Measurements from ENCODE around the gene FNBP1L. TPM values are rescaled to one million over a fixed set of nuclear protein-coding genes. Genes with fewer than 3 reads are reported as not detected.
A peak's percentile ranks its signal among the peaks of the same experiment; 100 is the strongest.
"Not testable (repeated sequence)": the region's sequence is repeated elsewhere in the genome, so short reads cannot be mapped to it uniquely, and the experiment has no call there.

Gene FNBP1L
- total RNA-seq, 1 donor from 2014 or later: 251 TPM

- no peaks in the 10 kb centered on the region for H3K36me3 Mint-ChIP-seq (ENCODE audit: unreplicated experiment)
- TF ChIP-seq CTCF (IDR thresholded peaks at IDR 0.05; ENCODE audit: partially characterized antibody, unreplicated experiment): no peak
- peaks cover 20% of the 10 kb centered on the region for H3K9me3 Mint-ChIP-seq (ENCODE audit: unreplicated experiment)
Observed at GRCh38 chr1:93549131-93549530, 101.2 kb downstream of the FNBP1L start.

GRCh38 chr1:93549811-93550210 is 101.9 kb downstream of the FNBP1L start:
- Mint-ChIP-seq H3K36me3 (ENCODE audit: unreplicated experiment) (no peaks in the 10 kb centered on the region), H3K27me3 (ENCODE audit: unreplicated experiment) (peaks cover 14% of the 10 kb centered on the region), H3K4me3 (ENCODE audit: unreplicated experiment) (no peak overlapping the region), H3K9me3 (ENCODE audit: unreplicated experiment) (peaks cover 20% of the 10 kb centered on the region), H3K4me1 (ENCODE audit: low read depth, unreplicated experiment) (peaks cover 50% of the 10 kb centered on the region), H3K27ac (ENCODE audit: unreplicated experiment) (no peak overlapping the region)
- DNase-seq: no peak
- no peak for TF ChIP-seq CTCF (IDR thresholded peaks at IDR 0.05; ENCODE audit: partially characterized antibody, unreplicated experiment)

More at GRCh38 chr1:93549131-93549530, 101.2 kb downstream of the FNBP1L start:
- H3K4me1 Mint-ChIP-seq (ENCODE audit: low read depth, unreplicated experiment): peaks cover 43% of the 10 kb centered on the region
- H3K27ac Mint-ChIP-seq (ENCODE audit: unreplicated experiment): no peak overlapping the region
- no peak for DNase-seq
- peaks cover 14% of the 10 kb centered on the region for H3K27me3 Mint-ChIP-seq (ENCODE audit: unreplicated experiment)
- H3K4me3 Mint-ChIP-seq (ENCODE audit: unreplicated experiment): no peak overlapping the region

DNA sequence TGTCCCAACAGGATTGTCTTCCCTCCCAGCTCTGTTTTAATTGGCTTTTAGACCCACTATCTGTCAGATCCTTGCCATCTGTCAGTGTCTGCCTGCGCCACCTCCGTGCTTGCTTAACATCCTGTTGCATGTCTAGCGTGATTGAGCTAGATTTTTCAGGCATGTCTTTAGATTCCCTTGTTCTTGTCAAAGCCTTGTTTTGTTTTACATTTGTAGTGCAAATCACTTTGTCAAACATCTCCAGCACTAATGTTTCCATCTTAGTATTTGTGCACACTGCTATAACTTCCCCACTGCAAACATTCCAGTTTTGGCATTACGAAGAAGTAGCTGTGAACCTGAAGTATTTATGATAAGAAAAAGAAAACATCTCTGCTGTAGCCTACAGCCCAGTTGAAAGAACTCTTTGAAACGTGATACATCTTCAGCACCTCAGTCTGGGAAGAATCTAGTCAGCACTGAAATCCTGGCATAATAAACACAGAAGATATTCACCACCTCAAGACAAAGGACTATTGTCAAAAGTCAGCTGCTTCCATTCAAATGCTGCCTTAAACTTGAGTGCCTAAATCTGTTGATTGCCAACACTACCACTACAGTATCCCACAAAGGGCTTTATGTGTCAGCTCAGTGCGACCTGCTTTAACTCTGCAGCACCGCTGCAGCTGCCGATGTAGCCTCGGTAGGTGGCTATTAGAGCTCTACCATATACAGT is 105.0 kb downstream of the FNBP1L start:
- peaks cover 56% of the 10 kb centered on the region for H3K4me1 Mint-ChIP-seq (ENCODE audit: low read depth, unreplicated experiment)
- peak overlapping the region; percentile 86 for H3K27ac Mint-ChIP-seq (ENCODE audit: unreplicated experiment)
- TF ChIP-seq CTCF (IDR thresholded peaks at IDR 0.05; ENCODE audit: partially characterized antibody, unreplicated experiment): no peak
- peaks cover 22% of the 10 kb centered on the region for H3K9me3 Mint-ChIP-seq (ENCODE audit: unreplicated experiment)
- DNase-seq: peak; percentile 69
- peaks cover 14% of the 10 kb centered on the region for H3K27me3 Mint-ChIP-seq (ENCODE audit: unreplicated experiment)
- H3K36me3 Mint-ChIP-seq (ENCODE audit: unreplicated experiment): peaks cover 2% of the 10 kb centered on the region
- H3K4me3 Mint-ChIP-seq (ENCODE audit: unreplicated experiment): peak overlapping the region; percentile 56

DNA sequence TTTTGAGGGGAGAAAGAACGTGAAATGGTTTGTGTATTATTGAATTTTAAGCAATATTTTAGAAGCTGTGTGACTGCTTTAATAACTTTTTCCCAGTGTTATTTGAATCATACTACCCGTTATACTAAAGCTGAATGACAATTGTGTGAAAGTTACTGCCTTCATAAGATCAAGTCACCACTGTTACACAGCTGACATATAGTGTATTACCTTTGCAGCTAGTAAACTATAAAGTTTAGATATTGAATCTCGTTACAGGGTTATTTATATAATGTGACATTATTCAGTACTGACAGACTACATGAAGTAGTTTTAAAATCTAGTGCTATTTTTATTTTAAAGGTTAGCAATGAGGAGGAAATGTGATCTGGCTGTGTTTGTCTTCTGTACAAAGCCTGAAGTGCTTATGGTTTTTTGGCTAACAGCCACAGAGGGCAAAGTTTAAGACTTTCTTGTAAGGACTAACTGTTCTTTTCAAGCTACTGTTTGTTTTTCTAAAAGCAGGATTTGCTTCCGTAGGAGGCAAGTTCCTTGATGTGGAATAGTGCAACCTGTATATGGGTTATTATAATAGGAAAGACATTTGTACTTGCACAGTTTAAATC is 106.1 kb downstream of the FNBP1L start:
- H3K27me3 Mint-ChIP-seq (ENCODE audit: unreplicated experiment): peaks cover 15% of the 10 kb centered on the region
- H3K4me1 Mint-ChIP-seq (ENCODE audit: low read depth, unreplicated experiment): peaks cover 56% of the 10 kb centered on the region
- not testable (repeated sequence) for DNase-seq
- peaks cover 11% of the 10 kb centered on the region for H3K36me3 Mint-ChIP-seq (ENCODE audit: unreplicated experiment)
- peak overlapping the region; percentile 86 for H3K27ac Mint-ChIP-seq (ENCODE audit: unreplicated experiment)
- peak overlapping the region; percentile 56 for H3K4me3 Mint-ChIP-seq (ENCODE audit: unreplicated experiment)
- peaks cover 23% of the 10 kb centered on the region for H3K9me3 Mint-ChIP-seq (ENCODE audit: unreplicated experiment)

DNA sequence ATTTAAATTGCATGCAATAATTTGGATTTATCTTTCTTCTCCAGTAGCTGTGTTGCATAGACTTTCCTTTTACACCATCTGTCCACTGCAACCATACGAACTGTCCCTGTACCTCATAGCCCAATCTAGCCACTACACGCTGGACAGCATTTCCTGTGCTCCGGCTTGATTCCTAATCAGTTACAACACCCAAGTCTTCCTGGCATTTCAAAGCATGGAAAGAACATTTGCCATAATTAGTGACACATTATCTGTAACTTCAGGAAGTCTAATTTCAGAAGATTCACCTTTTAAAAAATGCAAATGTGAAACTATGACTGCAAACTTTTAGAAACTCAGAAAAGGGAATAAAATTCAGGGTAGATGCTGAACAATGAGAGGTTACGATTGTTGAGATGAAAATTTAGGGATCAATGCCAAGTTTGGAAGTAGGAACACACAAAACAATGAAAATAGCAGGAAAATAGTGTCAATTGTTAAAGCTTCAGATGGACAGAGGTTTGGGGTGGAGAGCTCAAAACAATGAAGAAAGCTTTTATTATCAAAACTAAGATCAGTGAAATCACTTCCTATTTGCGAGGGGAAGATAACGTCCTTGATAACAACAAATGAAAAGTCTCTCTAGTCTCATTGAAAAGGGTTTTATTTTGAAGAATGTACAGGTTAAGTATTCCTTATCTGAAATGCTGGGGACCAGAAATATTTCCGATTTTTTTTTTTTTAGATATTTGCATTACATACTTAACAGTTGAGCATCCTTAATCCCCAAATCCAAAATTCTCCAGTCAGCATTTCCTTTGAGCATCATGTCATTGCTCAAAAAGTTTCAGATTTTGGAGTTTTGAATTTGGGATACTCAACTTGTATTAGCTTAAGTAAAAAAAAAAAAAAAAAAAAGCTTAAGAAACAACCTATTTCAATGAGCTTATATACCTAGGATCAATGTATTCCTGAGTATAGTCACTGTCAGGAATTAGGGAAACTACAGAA is 107.3 kb downstream of the FNBP1L start:
- H3K4me3 Mint-ChIP-seq (ENCODE audit: unreplicated experiment): peak overlapping the region; percentile 30
- no peak for TF ChIP-seq CTCF (IDR thresholded peaks at IDR 0.05; ENCODE audit: partially characterized antibody, unreplicated experiment)
- H3K36me3 Mint-ChIP-seq (ENCODE audit: unreplicated experiment): peaks cover 12% of the 10 kb centered on the region
- no peak for DNase-seq
- peaks cover 55% of the 10 kb centered on the region for H3K4me1 Mint-ChIP-seq (ENCODE audit: low read depth, unreplicated experiment)
- H3K9me3 Mint-ChIP-seq (ENCODE audit: unreplicated experiment): peaks cover 23% of the 10 kb centered on the region
- H3K27me3 Mint-ChIP-seq (ENCODE audit: unreplicated experiment): peaks cover 18% of the 10 kb centered on the region
- H3K27ac Mint-ChIP-seq (ENCODE audit: unreplicated experiment): peak overlapping the region; percentile 35

Measured in glutamatergic neuron (in vitro differentiated cells).